ENCODE measurements around the gene UGT1A3. TPM values are rescaled to one million over a fixed set of nuclear protein-coding genes. Genes with fewer than 3 reads are reported as not detected.

The UGT1A3 gene
- total and polyA plus RNA-seq, 4 donors, result 7.0 to 61.6 (median 18.2) TPM; not detected in 1

- no peak for DNase-seq (ENCODE audit: low spot score)
- no peak for TF ChIP-seq JUND (IDR thresholded peaks at IDR 0.05)
- H3K9ac ChIP-seq (ENCODE audit: low read depth in 1 of 2, low read length in 2 of 2), result no peak overlapping the region
- no peak overlapping the region for H3K27ac ChIP-seq (ENCODE audit: low read depth in 1 of 2, low read length in 2 of 2)
- WGBS, result 87% methylated on average over 3 of the region's 3 CpGs
- no peak overlapping the region for H3K4me3 ChIP-seq (ENCODE audit: low read depth in 1 of 3, low read length in 3 of 3)
- H3K27me3 ChIP-seq (ENCODE audit: control insufficient read depth in 4 of 4, insufficient read depth in 4 of 4, low read length in 3 of 4), result no peaks in the 10 kb centered on the region
- no peaks in the 10 kb centered on the region for H3K9me3 ChIP-seq (ENCODE audit: control insufficient read depth in 4 of 4, low read length in 3 of 4)
- no peaks in the 10 kb centered on the region for H3K4me1 ChIP-seq (ENCODE audit: control insufficient read depth in 4 of 4, insufficient read depth in 4 of 4, low read length in 3 of 4)
- H3K36me3 ChIP-seq (ENCODE audit: control insufficient read depth in 4 of 4, insufficient read depth in 3 of 4, low read depth in 1 of 4, low read length in 3 of 4), result no peaks in the 10 kb centered on the region
Observed at GRCh38 chr2:233802132-233802815, 73.4 kb downstream of the UGT1A3 start.

- 75% methylated on average over 2 of the region's 2 CpGs for WGBS
- H3K9me3 ChIP-seq (ENCODE audit: control insufficient read depth in 4 of 4, low read length in 3 of 4), result no peaks in the 10 kb centered on the region
- no peak overlapping the region for H3K4me3 ChIP-seq (ENCODE audit: low read depth in 1 of 3, low read length in 3 of 3)
- no peak overlapping the region for H3K27ac ChIP-seq (ENCODE audit: low read depth in 1 of 2, low read length in 2 of 2)
- DNase-seq (ENCODE audit: low spot score), result peak; percentile 9
- TF ChIP-seq TAF1 (conservative IDR thresholded peaks at IDR 0.05) (no peak), CTCF (IDR thresholded peaks at IDR 0.05; ENCODE audit: low read depth, low read length, missing input control) (no peak), HNF4A (conservative IDR thresholded peaks at IDR 0.05) (no peak), YY1 (IDR thresholded peaks at IDR 0.05) (no peak), GABPA (IDR thresholded peaks at IDR 0.05 in 1 of 2, conservative IDR thresholded peaks at IDR 0.05 in 1 of 2) (no peak), REST (IDR thresholded peaks at IDR 0.05) (no peak), FOXA2 (IDR thresholded peaks at IDR 0.05) (no peak), SP1 (IDR thresholded peaks at IDR 0.05) (no peak), ATF3 (IDR thresholded peaks at IDR 0.05) (no peak), EGR1 (IDR thresholded peaks at IDR 0.05; ENCODE audit: low read depth in 2 of 2) (no peak), ZBTB33 (IDR thresholded peaks at IDR 0.05) (no peak), HNF4G (IDR thresholded peaks at IDR 0.05) (no peak), RXRA (IDR thresholded peaks at IDR 0.05) (no peak)
- no peaks in the 10 kb centered on the region for H3K36me3 ChIP-seq (ENCODE audit: control insufficient read depth in 4 of 4, insufficient read depth in 3 of 4, low read depth in 1 of 4, low read length in 3 of 4)
- no peak overlapping the region for H3K9ac ChIP-seq (ENCODE audit: low read depth in 1 of 2, low read length in 2 of 2)
- no peaks in the 10 kb centered on the region for H3K27me3 ChIP-seq (ENCODE audit: control insufficient read depth in 4 of 4, insufficient read depth in 4 of 4, low read length in 3 of 4)
- H3K4me1 ChIP-seq (ENCODE audit: control insufficient read depth in 4 of 4, insufficient read depth in 4 of 4, low read length in 3 of 4), result no peaks in the 10 kb centered on the region
Observed at GRCh38 chr2:233803292-233803911, 74.6 kb downstream of the UGT1A3 start.

Data from liver (tissue), 9 donors.